HS-27A (cell line): Measurements from ENCODE around the gene RNF141.
A peak's percentile ranks its signal among the peaks of the same experiment; 100 is the strongest.

ENCODE experiments used
- DNase-seq: peaks from one replicate; pipeline ENCODE4 v3.0.0-alpha.2; 2012; ENCODE audit warnings: low read depth, missing footprints

The RNF141 gene

GRCh38 chr11:10498426-10499250 is 42.3 kb downstream of the RNF141 start:
- no peak for DNase-seq

GRCh38 chr11:10498022-10498400 is 43.0 kb downstream of the RNF141 start:
- no peak for DNase-seq

GRCh38 chr11:10497371-10498021 is 43.5 kb downstream of the RNF141 start:
- no peak for DNase-seq

- DNase-seq = no peak
These were observed 44.6 kb downstream of the RNF141 start for GRCh38 chr11:10496296-10496936.

- no peak for DNase-seq
These were observed 45.6 kb downstream of the RNF141 start for GRCh38 chr11:10495464-10495786.

- no peak for DNase-seq
These were observed 46.1 kb downstream of the RNF141 start for GRCh38 chr11:10494636-10495463.

- DNase-seq = no peak
These were observed 47.8 kb downstream of the RNF141 start for GRCh38 chr11:10493041-10493663.

- DNase-seq = no peak
These were observed 48.9 kb downstream of the RNF141 start for GRCh38 chr11:10492084-10492483.

- peak; percentile 97 for DNase-seq
These were observed 50.4 kb downstream of the RNF141 start for GRCh38 chr11:10490398-10491241.

- DNase-seq = no peak
These were observed 51.0 kb downstream of the RNF141 start for GRCh38 chr11:10490032-10490397.

GRCh38 chr11:10488934-10489691 is 51.9 kb downstream of the RNF141 start:
- DNase-seq = no peak

- DNase-seq = no peak
These were observed 52.7 kb downstream of the RNF141 start for GRCh38 chr11:10488121-10488933.

GRCh38 chr11:10487002-10487647 is 53.9 kb downstream of the RNF141 start:
- DNase-seq = no peak

- DNase-seq = no peak
These were observed 54.7 kb downstream of the RNF141 start for GRCh38 chr11:10486161-10486840.

GRCh38 chr11:10485646-10486045 is 55.3 kb downstream of the RNF141 start:
- no peak for DNase-seq

- no peak for DNase-seq
These were observed 56.4 kb downstream of the RNF141 start for GRCh38 chr11:10484461-10485180.

- no peak for DNase-seq
These were observed 57.4 kb downstream of the RNF141 start for GRCh38 chr11:10483584-10483983.

- no peak for DNase-seq
These were observed 57.8 kb downstream of the RNF141 start for GRCh38 chr11:10483174-10483573.
